Activated CD8-positive, alpha-beta memory T cell treated with anti-CD3 and anti-CD28 coated beads for 48 hours (primary cell): ENCODE data around the gene TPMT.
"Not testable (repeated sequence)": the region's sequence is repeated elsewhere in the genome, so short reads cannot be mapped to it uniquely, and the experiment has no call there.

Experiments
- DNase-seq, 3 experiments: peaks; one replicate each; pipeline ENCODE4 v3.0.0-alpha.2; 2020; ENCODE audit warnings: low read depth in 2 of 3, low spot score in 2 of 3

The TPMT gene

GRCh38 chr6:18154507-18155149 lies at the start of gene TPMT:
TSS of gene TPMT (minus strand) at chr6:18155077. CDS start at chr6:18149127, 5,950 bp downstream.
- no peak for DNase-seq

- no peak for DNase-seq
These were observed 48.9 kb upstream of the TPMT start for GRCh38 chr6:18203786-18204185.

DNA sequence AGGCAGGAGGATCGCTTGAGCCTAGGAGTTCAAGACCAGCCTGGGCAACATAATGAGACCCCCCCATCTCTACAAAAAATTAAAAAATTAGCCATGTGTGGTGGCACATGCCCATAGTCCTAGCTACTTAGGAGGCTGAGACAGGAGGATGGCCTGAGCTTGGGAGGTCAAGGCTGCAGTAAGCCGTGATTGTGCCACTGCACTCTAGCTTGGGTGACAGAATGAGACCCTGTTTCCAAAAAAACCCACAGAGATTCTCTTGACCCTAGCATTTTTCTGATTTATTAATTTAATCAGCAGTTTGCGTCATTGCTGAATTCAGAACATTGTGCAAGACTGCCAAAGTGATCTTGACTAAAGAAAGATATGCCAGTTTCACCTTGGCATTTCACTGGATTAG lies 37.1 kb upstream of the TPMT start:
- no peak for DNase-seq

GRCh38 chr6:18189196-18189595 lies 34.3 kb upstream of the TPMT start:
- no peak for DNase-seq

GRCh38 chr6:18187701-18188100 lies 32.8 kb upstream of the TPMT start:
- no peak for DNase-seq

DNA sequence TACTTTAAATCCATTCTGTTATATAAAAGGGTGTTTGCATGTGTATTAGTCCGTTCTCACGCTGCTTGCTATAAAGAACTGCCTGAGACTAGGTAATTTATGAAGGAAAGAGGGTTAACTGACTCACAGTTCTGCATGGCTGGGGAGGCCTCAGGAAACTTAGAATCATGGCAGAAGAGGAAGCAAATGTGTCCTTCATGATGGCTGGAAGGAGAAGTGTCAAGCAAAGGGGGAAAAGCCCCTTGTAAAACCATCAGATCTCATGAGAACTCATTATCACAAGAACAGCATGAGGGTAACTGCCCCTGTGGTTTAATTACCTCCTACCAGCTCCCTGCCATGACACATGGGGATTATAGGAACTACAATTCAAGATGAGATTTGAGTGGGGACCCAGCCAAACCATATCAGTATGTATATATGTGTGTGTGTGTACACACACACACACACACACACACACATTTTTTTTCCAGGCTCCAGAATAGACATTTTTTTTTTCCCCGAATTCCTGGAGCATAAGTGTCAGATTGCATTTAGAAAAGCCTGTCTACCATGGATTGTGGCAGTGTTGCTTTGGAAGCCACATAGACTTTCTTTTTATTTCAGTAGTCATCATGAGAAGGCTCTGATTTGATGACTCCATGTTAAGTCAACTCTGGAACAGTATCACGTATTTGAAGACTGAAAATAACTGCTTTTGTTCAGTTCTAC lies 31.8 kb upstream of the TPMT start:
- no peak for DNase-seq

GRCh38 chr6:18186033-18186432 lies 31.2 kb upstream of the TPMT start:
- DNase-seq = no peak

DNA sequence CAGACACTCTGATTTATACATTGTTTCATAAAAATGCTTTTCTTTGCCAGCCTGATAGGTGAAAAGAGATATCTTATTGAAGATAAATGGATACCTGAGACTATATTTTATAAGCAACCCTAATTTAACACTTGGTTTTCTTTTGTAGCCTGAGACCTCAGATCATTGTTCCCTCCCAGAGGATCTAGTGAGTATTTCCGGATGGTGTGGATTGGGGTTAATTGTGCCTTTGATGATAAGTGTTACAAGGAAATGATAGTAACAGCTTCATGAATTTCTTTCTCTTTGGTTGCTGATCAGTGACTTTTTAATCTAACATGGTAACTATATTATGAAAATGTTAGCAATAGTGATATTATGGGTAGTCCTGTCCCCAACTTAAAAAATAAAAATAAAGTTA lies 30.7 kb upstream of the TPMT start:
- no peak for DNase-seq

DNA sequence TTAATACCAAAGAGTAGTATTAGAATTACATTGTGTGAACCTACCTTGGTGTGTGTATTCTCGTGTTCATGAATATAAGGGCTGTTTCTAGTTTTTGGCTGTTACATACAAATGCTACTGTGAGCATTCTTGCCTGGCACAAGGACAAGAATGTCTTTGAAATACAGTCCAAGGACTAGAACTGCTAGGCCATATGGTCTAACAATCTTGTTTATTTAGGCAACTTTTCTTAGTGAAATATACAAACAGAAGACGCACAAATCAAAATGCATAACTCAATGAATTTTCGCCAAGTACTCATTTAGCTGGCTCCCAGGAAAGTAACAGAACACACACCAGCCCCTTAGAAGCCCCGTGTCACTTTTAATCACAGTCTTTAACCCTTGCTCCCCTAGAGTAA lies 28.9 kb upstream of the TPMT start:
- no peak for DNase-seq

DNA sequence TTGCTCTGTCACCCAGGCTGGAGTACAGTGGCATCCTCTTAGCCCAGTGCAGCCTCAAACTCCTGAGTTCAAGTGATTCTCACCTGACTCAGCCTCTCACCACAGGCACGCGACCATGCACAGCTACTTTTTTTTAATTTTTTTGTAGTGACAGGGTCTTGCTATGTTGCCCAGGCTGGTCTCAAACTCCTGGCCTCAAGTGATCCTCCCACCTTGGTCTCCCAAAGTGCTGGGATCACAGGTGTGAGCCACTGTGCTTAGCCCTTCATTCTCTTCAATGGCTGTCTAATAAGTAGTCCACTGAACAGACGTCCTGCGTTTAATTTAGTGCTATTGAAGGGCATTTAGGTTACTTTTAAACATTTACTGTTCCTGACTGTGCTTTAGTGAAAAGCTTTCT lies 27.7 kb upstream of the TPMT start:
- DNase-seq = no peak

- no peak for DNase-seq
These were observed 25.0 kb upstream of the TPMT start for GRCh38 chr6:18179770-18180356.

- DNase-seq = no peak
These were observed 24.2 kb upstream of the TPMT start for GRCh38 chr6:18178960-18179615.

DNA sequence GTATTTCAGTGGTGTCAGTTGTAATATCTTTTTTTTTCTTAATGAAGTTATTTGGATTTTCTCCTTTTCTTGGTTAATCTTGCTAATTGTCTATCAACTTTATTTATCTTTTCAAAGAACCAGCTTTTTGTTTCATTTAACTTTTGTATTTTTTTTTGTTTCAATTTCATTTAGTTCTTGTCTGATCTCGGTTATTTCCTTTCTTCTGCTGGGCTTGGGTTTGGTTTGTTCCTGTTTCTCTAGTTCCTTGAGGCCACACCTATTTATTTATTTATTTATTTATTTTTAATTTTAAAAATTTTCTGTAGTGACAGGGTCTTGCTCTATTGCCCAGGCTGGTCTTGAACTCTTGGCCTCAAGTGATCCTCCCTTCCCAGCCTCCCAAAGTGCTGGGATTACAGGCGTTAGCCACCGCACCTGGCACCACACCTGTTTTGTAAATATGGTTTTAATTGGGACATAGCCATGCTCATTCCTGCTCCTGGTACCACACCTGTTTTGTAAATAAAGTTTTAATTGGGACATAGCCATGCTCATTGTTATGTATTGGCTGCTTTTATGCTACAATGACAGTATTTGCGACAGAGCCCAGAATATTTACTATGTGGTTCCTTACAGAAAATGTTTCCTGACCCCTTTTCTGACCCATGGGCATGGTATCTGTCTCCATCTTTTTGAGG lies 22.5 kb upstream of the TPMT start:
- no peak for DNase-seq

GRCh38 chr6:18176198-18176597 lies 21.3 kb upstream of the TPMT start:
- DNase-seq = not testable (repeated sequence)

- no peak for DNase-seq
These were observed 17.0 kb upstream of the TPMT start for GRCh38 chr6:18171871-18172270.

DNA sequence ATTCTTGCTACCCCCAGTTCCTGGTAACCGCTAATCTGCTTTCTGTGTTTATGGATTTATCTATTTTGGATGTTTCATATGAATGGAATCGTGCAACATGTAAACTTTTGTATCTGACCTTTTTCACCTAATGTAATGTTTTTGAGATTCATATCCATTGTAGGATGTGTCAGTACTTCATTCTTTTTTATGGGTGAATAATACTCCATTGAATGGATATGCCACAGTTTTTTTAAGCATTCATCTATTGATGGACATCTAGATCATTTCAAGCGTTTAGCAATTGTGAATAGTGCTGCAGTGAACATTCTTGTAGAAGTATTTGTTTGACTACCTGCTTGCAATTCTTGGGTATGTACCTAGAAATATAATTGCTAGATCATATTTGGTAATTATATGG lies 13.4 kb upstream of the TPMT start:
- no peak for DNase-seq

- DNase-seq = no peak
These were observed 11.6 kb upstream of the TPMT start for GRCh38 chr6:18166312-18167036.

GRCh38 chr6:18165751-18166150 lies 10.9 kb upstream of the TPMT start:
- no peak for DNase-seq

- no peak for DNase-seq
These were observed 7.5 kb upstream of the TPMT start for GRCh38 chr6:18162401-18162800.

DNA sequence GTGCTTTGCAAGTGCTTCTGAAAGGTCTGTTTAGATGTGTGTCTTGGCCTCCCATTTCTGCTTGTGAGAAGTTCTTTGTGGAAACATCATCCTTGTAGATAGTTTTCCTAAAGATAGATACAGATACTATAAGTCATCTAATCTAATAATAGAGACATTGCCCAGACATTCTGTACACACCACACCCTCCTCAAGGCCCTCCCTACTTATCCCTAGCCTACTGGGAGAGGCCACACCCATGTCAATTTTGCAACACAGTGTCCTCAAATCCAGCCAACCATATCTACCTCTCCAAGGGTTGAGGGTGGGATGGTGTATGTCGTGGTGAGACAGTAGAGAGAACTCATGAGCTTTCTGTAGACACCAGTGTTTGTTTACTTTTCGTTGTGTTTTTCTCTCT lies 6.6 kb upstream of the TPMT start:
- DNase-seq = no peak

DNA sequence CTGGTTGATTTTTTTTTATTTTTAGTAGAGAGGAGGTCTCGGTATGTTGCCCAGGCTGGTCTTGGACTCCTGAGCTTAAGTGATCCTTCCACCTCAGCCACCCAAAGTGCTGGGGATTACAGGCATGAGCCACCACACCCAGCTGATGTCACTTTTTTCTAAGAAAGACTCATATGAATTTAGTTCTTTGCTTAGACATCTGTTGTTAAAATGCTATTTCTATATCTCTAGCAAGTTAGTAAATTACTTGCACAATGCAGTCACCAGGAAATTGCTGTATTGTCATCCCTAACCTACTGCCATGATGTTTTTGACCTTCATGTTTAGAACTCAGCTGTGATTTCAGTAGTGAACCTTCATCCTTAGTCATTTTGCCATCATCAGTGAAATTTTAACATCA lies 6.0 kb upstream of the TPMT start:
- DNase-seq = no peak
